ENCODE data around the gene LIF.

GRCh38 chr22:30280505-30280904 is 33.9 kb upstream of the LIF start:
- TF ChIP-seq CTCF (conservative IDR thresholded peaks at IDR 0.05; ENCODE audit: low read length) (no peak), EZH2phosphoT487 (IDR thresholded peaks at IDR 0.05; ENCODE audit: borderline replicate concordance, low read depth, low read length) (no peak)

Measured in OCI-LY7 (cell line).